Mucosa of descending colon (tissue), 3 donors: ENCODE measurements around the gene SARS1. TPM values are rescaled to one million over a fixed set of nuclear protein-coding genes. Genes with fewer than 3 reads are reported as not detected.

Experiments used
- ATAC-seq: fragments of 200-7000 bp; cut with Tn5 transposase; one replicate; pipeline ENCODE4 v1.9.1; 2020; ENCODE audit warnings: mild to moderate bottlenecking, moderate library complexity
- DNase-seq, 3 donors: peaks; one replicate each; pipeline ENCODE4 v3.0.0-alpha.2; 2020
- H3K36me3 ChIP-seq: fragments of 200-600 bp; one replicate; pipeline ENCODE4 v1.8.0; 2021; ENCODE audit warnings: low read depth, mild to moderate bottlenecking
- H3K4me1 ChIP-seq: fragments of 200-600 bp; one replicate; pipeline ENCODE4 v1.8.0; 2021; ENCODE audit warnings: low read depth, mild to moderate bottlenecking
- H3K4me3 ChIP-seq: fragments of 200-600 bp; one replicate; pipeline ENCODE4 v1.8.0; 2021; ENCODE audit warnings: mild to moderate bottlenecking
- H3K9me3 ChIP-seq: fragments of 200-600 bp; one replicate; pipeline ENCODE4 v1.8.0; 2021; ENCODE audit warnings: mild to moderate bottlenecking
- intact Hi-C, 2 donors: fragments of 100-400 bp; cut with DNase I in 1 of 2; cut with micrococcal nuclease in 1 of 2; formaldehyde crosslinking; loops; one replicate each; pipeline versions ENCODE4 v1.11.0 to v1.11.1; 2022; cut with DNase I, micrococcal nuclease
- total RNA-seq, 3 donors: library from RNA; stranded (reverse); fragmentation: NEBNext Ultra II Directional in 2 of 3; extraction: Animal tissue kit (Norgen Biotek cat#: 25700) in 2 of 3; gene quantifications; one replicate each; pipeline versions ENCODE4 v1.2.1 to v1.2.4, GENCODE V29; 2021 to 2023
- TF ChIP-seq, protein P1 (sequence below): fragments of 200-600 bp; IDR thresholded peaks from one replicate; pipeline ENCODE4 v1.8.0; 2022; ENCODE audit warnings: antibody characterized with exemption, mild to moderate bottlenecking
- donor health status: DM: no; HTN: no; CAD: no; lungs with moderate emphysema.
- donor health status: DM: no; HTN: no; CAD: no.
- donor health status: DM: no; HTN: yes; CAD: no.

SARS1 gene
- total RNA-seq, 3 donors from 2014 or later = 124 to 143 (median 125) TPM

DNA sequence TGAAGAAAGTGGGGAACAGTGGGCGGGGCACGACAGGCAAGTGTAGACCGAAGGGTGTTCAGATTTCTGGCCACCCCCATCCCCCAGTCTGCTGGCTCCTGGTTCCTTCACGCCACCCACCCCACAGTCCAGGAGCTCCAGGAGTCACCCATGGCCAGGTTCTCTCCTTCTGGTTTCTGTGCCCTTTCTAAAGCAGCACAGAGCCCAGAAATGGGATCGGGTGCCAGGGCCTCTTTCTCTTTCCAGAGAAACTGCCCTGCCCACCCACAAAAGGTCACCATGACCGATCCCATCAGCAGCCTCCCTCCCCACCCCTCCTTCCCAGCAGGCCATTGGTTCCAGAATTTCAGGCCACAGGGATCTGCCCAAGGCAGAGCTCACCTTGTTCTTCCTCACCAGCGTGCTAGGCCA, 32.4 kb downstream of the SARS1 start:
- ATAC-seq = no peak
- H3K9me3 ChIP-seq = no peaks in the 10 kb centered on the region
- intact Hi-C loops = no loop called here
- TF ChIP-seq, protein P1, sequence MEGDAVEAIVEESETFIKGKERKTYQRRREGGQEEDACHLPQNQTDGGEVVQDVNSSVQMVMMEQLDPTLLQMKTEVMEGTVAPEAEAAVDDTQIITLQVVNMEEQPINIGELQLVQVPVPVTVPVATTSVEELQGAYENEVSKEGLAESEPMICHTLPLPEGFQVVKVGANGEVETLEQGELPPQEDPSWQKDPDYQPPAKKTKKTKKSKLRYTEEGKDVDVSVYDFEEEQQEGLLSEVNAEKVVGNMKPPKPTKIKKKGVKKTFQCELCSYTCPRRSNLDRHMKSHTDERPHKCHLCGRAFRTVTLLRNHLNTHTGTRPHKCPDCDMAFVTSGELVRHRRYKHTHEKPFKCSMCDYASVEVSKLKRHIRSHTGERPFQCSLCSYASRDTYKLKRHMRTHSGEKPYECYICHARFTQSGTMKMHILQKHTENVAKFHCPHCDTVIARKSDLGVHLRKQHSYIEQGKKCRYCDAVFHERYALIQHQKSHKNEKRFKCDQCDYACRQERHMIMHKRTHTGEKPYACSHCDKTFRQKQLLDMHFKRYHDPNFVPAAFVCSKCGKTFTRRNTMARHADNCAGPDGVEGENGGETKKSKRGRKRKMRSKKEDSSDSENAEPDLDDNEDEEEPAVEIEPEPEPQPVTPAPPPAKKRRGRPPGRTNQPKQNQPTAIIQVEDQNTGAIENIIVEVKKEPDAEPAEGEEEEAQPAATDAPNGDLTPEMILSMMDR = no peak
- H3K36me3 ChIP-seq = no peaks in the 10 kb centered on the region
- DNase-seq = peak in 1 of 3 donors; percentile 41
- no peak overlapping the region for H3K4me3 ChIP-seq
- H3K4me1 ChIP-seq = peaks cover under 1% of the 10 kb centered on the region

DNA sequence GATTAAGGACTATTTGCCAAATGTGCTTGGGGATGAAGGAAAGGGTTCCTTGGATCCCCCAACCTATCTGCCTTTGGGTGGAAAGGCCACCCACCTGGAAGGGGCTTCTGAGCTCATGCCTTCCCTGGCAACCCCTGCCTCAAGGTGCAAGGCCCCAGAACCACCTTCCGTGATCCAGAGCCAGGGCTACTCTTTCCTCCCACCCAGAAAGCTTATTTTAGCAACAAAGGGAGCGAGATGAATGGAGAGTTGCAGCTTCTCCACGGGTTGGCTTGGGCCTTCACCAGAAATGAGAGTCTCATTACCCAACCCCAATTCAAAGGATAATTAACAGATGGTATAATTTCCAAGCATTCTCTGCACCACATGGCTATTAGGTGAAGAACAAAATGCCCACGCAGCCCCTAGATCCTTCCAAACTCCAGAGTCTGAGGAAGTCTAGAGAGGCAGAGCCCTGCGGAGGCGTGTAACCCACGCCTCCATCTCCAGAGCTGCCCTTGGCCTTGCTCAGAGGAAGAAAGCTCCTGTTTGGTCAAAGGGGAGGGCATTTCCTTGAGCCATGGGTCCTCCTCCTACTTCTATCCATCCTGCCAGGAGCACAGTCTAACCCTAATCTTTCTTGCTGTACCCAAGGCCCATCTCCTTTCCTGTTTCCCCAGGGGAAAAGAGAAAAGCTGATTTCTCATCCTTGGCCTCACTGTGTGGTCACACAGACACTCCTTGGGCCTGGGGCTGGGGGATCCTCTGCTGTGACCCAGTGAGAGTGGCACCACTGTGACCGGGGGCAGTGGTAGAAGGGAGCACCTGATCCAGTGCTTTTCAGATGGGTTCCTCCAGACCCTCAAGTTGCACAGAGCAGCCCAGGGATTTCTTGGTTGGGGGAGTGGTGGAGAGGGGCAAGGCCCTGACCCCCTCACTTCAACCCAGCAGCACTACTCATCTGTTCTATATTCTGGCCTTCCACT, 34.0 kb downstream of the SARS1 start:
- no peaks in the 10 kb centered on the region for H3K36me3 ChIP-seq
- DNase-seq (no peak), ATAC-seq (no peak)
- intact Hi-C loops = no loop called here
- H3K4me3 ChIP-seq = no peak overlapping the region
- no peaks in the 10 kb centered on the region for H3K9me3 ChIP-seq
- no peaks in the 10 kb centered on the region for H3K4me1 ChIP-seq
- TF ChIP-seq, protein P1 = no peak

DNA sequence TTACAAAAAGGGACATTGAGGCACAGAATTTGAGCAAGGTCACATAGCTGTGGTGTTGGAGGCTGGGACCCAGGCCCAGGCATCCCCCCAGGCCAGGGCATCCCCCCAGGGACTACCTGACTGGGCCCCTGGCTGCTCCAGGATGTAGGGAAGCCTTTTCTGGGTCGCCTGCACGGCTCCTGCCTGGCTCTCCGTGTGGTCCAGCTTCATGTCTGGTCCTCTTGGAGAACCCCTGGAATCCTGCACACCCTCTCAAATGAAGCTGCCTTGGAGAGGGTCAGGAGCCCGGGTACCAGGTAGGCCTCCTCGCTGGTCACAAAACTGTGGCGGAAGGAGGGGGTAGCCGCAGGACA, 34.7 kb downstream of the SARS1 start:
- no peak for DNase-seq
- TF ChIP-seq, protein P1 = no peak
- H3K36me3 ChIP-seq = no peaks in the 10 kb centered on the region
- no peak overlapping the region for H3K4me3 ChIP-seq
- no peak for ATAC-seq
- no peaks in the 10 kb centered on the region for H3K4me1 ChIP-seq
- H3K9me3 ChIP-seq = no peaks in the 10 kb centered on the region
- intact Hi-C loops = no loop called here

DNA sequence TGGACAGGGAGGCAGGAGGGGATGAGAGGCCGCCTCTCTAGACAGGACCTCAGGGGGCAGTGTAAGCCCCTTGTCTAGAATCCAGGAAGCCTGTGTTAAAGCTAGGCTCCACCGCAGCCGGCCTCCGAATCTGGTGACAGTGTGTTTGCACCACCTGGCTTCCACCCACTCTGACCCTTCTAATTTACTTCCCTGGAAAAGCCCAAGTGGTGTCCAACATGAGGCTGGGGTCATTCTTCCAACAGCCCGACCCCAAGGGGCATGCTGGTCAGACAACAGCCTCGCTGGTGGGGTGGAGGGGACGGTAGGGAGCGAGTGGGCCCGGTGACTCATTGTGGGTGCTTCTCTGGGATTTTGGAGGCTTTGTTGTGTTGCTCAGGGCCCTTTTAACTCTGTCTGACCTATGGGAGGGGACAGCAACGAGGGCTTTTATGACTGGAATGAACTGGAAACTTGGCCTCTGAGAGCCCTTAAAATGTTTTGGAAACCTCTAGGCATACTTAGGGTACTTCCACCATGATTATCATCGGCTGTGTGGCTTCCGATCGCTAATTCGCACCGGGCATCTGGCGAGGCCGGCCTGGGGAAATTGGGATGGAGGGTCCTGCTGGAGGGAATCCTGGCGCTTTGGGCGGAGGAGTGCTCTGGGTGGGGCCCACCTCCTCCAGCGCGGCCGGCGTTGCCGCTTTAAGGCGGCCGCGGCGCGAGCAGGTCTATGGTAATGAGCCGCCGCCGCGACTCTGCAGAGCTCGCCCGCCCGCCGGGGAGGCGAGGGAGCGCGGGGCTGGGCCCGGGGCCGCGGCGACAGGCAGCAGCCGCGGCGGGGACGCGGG, 35.3 kb downstream of the SARS1 start, which contains the start of gene CELSR2:
CELSR2 (plus strand) TSS at position 743 of the 833 bp plus-strand sequence. CDS start 541 bp downstream, outside the sequence.
- DNase-seq (peak; percentile 68 to 81 (median 73)), ATAC-seq (peak; percentile 90)
- intact Hi-C loops = no loop called here
- Histone ChIP-seq H3K36me3 (no peaks in the 10 kb centered on the region), H3K9me3 (no peaks in the 10 kb centered on the region), H3K4me1 (no peaks in the 10 kb centered on the region), H3K4me3 (peak within 1 kb of the TSS; percentile 40)
- TF ChIP-seq, protein P1 = no peak

DNA sequence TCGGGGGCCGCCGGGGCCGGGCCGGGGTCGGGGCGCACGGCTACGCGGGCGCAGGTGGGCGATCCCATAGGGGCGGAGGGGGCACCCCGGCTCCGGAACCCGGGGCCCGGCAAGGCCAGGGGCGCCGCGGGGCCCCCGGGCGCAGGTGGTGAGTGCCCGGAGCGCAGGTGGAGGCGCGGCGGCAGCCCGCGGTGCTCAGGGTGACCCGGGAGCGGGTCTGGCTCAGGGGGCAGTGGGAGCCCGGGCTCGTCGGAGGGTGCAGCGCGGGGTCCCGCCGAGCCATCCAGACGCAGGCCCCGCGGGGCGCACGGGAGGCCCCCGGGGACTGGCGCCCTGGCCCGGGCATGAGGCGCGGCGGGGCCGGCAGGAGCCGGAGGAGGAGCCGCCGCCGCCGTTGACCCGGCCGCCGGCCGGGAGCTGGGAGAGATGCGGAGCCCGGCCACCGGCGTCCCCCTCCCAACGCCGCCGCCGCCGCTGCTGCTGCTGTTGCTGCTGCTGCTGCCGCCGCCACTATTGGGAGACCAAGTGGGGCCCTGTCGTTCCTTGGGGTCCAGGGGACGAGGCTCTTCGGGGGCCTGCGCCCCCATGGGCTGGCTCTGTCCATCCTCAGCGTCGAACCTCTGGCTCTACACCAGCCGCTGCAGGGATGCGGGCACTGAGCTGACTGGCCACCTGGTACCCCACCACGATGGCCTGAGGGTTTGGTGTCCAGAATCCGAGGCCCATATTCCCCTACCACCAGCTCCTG, 36.1 kb downstream of the SARS1 start:
- no peaks in the 10 kb centered on the region for H3K9me3 ChIP-seq
- peak; percentile 38 for ATAC-seq
- intact Hi-C loops = no loop called here
- H3K4me3 ChIP-seq = peak overlapping the region; percentile 40
- H3K36me3 ChIP-seq = no peaks in the 10 kb centered on the region
- TF ChIP-seq, protein P1 = no peak
- H3K4me1 ChIP-seq = no peaks in the 10 kb centered on the region
- DNase-seq = peak in 1 of 3 donors; percentile 52
